Effector CD8-positive, alpha-beta T cell (primary cell): ENCODE data around the gene CTNND2.

ENCODE experiments used
- DNase-seq: peaks from one replicate; lab custom pipeline; 2025; lab: John Stamatoyannopoulos, UW
- total RNA-seq, 4 experiments: gene quantifications; one replicate each; lab custom pipeline; 2026; lab: John Stamatoyannopoulos, UW

The CTNND2 gene, protein sequence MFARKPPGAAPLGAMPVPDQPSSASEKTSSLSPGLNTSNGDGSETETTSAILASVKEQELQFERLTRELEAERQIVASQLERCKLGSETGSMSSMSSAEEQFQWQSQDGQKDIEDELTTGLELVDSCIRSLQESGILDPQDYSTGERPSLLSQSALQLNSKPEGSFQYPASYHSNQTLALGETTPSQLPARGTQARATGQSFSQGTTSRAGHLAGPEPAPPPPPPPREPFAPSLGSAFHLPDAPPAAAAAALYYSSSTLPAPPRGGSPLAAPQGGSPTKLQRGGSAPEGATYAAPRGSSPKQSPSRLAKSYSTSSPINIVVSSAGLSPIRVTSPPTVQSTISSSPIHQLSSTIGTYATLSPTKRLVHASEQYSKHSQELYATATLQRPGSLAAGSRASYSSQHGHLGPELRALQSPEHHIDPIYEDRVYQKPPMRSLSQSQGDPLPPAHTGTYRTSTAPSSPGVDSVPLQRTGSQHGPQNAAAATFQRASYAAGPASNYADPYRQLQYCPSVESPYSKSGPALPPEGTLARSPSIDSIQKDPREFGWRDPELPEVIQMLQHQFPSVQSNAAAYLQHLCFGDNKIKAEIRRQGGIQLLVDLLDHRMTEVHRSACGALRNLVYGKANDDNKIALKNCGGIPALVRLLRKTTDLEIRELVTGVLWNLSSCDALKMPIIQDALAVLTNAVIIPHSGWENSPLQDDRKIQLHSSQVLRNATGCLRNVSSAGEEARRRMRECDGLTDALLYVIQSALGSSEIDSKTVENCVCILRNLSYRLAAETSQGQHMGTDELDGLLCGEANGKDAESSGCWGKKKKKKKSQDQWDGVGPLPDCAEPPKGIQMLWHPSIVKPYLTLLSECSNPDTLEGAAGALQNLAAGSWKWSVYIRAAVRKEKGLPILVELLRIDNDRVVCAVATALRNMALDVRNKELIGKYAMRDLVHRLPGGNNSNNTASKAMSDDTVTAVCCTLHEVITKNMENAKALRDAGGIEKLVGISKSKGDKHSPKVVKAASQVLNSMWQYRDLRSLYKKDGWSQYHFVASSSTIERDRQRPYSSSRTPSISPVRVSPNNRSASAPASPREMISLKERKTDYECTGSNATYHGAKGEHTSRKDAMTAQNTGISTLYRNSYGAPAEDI (N-terminal part only)
- total RNA-seq: 0 to 0.72 (median 0.18) reads per million in 4 experiments

DNA sequence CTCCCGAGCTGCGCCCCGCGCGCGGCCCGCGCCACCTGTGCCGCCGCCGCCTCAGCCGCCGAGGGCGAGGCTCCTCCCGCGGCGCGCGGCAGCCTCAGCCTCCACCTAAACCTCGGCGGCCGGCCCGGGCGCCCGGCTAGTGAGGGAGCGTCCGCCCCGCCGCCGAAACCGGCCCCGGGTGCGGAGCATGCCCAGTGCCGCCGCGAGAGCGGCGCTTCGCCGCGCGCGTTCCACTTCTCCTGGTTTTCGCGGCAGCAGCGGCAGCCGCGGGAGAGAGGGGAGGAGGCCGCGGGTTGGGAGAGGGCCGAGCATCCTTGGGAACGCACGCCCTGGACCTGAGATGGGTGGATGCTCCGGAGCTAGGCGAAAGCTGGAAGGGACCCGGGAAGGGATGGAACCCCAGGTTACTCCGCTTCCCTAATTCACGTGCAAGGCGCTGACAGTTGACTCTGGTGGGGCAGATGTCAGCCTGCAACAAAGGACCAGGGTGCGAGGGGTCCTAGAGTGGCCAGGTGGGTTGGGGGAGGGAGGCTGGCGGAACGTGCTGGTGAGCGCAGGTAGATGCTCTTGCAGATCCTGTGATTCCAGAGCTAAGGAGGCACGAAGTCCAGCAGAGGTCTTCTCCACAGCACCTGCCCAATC lies at the start of gene CTNND2:
CTNND2 (minus strand) TSS at position 182 of the 642 bp plus-strand sequence. CDS start 593 bp downstream, outside the sequence.
- DNase-seq: no peak

DNA sequence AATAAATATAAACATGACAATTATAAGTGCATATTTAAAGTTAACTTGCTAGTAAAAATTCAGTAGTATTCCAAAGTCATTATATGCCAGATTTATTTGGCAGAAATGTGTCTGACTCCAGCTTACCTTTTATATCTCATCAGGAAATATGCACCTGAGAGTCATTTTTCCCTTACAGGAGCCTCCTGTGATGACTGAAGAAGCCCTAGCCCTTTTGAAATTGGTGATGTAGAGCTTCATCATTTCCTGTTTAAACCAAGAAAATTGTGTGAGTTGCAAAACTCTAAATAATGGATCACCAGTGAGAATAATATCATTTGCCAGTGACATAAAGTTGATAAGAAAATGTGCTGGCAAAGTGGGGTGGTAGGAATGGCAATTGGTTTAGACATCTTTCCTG lies 42.1 kb upstream of the CTNND2 start:
- no peak for DNase-seq

DNA sequence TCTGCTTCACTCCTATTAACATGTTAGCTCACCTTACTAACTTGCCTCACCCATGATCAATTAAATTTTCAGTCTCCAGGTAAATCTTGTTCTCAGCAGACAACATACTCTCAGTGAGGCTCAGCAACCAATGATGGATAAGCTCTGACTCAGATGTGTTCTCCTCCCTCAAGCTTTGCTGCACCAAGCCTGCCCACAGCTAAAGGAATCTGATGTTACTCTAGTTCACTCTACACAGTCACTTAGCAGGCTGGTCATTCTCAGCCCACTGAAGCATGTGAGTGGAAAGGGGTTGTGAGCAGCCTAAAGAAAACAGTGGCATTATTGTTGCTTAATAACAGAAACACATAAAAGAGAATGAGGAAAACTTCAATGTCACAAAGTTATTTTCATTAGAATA lies 37.3 kb upstream of the CTNND2 start:
- no peak for DNase-seq

DNA sequence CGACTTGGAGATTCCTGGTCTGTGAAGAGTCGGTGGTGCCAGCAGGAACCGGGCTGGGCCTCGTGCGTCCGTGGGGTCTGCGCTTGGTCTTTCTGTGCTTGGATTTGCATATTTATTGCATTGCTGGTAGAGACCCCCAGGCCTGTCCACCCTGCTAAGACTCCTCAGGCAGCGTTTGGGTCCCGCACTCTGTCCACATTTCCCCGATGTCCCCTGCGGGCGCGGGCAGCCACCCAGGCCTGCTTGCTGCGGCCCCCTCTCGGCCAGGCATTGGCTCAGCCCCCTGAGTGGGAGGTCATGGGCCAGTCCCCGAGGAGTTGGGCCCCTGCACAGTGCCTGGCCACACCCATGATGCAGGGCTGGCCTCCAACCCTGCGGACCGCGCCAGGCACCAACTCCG lies 27.4 kb upstream of the CTNND2 start:
- no peak for DNase-seq

DNA sequence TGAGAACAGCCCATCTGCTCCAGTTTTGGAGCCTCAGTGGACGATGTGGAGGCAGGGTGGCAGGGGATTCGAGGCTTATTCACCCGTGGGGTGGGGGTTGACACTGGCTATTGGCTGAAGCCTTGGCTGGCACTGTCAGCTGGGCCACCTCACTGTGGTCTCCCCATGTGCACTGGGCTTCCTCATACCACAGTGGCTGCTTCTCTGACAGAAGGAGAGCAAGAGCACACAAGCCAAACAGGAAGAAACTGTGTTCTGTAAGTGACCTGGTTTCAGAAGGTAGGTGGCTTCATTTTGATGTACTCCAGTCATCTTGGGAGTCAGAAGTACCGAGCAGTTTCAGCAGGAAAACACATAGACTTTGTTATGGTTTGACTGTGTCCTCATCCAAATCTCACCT lies 24.7 kb upstream of the CTNND2 start:
- DNase-seq: no peak

DNA sequence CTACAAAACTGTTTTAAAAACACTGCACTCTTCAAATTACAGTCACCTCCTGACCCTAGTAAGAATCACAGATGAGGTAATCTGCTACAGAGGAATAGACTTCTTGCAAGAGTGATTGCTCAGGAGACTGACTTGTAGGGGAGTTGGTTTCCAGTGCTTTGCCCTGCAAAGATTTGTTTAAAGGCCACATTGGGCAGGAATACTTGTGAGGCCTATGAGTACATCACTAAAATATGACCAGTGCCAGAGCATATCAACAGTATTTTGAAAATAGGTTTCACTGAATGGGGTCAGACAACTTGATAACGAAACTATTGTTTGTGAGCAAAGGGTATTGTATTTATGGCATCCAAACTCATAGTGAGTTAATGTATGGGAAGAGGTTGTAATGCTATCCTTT lies 21.5 kb upstream of the CTNND2 start:
- DNase-seq: no peak

DNA sequence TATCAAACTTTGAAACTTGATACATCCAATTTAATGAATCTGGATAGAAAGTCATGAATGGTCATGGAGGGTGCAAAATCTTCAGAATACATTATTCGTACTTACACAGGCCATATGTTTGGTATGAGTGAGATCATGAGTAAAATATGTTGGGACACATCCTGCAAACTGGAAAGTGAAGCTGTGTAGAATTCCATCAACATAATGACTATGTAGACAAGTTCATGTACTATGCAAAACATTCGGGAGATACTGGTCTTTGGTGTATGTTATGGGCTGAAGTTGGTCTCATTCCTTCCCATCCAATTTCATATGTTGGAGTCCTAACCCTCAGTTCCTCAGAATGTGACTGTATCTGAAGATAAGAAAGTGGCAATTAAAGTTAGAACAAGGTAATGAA lies 18.1 kb upstream of the CTNND2 start:
- no peak for DNase-seq

DNA sequence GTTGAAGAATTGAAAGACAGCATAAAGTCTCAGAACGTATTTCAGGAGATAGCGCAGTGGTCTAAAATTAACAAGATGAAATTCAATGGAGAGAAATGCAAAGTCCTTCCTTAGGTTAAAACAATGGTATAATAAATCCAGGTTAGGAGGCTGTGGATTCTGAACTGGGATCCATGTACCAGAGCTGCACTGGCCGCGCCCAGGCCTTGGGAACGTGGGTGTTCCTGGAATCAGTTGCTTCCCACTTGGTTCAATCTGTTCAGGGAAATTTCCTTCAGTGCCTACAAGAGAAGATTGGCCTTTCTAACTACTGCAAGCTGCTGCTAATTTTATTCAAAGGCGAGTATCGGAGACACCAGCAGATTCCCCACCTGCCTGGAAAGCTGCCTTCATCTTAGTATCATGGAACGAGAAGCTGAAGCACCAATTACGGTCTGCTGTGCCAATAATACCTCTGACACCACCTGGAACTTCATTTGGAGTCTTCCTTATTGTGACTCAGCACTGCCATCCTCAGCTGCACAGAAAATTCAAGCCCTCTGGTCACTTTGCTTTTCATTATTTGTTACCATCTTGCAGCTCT lies 14.3 kb upstream of the CTNND2 start:
- DNase-seq: no peak

DNA sequence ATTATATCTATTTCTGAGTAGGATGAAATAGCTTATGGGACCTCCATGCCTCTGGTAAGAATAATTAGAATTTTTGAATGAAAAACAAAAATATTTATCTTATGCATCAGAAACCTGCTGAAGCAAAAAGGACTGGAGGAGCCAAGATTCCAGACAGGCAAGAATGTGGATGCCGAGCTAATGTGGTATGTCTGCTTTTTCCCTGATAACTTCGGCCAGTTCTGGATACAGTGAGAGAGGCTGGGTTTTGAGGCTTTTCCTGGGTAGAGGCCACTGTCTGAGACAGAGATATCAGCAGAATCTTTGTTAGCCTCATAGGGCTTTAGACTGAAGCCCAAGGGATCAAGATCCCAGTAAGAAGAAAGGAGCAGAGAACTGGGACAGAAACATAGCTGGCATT lies 5.2 kb upstream of the CTNND2 start:
- no peak for DNase-seq

DNA sequence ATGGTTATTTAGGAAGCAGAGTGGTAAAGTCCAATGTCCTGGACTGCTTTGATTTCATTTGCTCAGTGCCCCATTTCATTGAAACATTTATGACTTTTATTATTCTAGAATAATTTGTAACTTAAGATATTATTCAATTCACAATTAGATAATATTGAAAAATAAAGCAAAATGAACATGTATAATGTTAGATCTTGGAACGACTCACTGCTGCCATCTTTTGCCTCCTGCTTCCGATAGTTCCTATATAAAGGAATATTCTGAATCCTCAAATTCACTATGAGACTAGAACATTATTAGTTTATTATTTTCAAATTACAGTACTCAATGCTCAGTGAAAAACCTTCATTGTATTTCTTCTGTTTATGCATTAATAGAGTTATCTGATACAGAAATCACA lies 2.3 kb upstream of the CTNND2 start:
- DNase-seq: no peak

DNA sequence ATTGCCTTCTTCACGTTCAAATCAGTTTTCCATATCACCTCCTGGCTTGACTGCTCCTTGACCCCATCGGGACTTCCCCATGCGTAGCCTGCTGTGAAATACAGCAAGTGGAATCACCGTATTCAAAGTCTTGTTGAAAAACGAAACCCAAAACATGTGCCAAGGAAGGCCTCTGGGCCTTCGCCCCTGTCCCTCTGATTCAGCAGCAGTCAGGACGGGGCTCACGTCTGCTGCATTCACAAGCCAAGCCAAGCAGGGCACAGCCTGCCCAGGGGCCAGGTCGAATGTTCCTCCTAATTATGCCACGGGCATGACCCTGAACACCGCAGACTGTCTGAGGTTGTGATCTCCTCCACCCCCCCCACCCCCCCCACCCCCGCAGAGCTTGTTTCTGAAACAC lies 960 bp upstream of the CTNND2 start:
- no peak for DNase-seq

DNA sequence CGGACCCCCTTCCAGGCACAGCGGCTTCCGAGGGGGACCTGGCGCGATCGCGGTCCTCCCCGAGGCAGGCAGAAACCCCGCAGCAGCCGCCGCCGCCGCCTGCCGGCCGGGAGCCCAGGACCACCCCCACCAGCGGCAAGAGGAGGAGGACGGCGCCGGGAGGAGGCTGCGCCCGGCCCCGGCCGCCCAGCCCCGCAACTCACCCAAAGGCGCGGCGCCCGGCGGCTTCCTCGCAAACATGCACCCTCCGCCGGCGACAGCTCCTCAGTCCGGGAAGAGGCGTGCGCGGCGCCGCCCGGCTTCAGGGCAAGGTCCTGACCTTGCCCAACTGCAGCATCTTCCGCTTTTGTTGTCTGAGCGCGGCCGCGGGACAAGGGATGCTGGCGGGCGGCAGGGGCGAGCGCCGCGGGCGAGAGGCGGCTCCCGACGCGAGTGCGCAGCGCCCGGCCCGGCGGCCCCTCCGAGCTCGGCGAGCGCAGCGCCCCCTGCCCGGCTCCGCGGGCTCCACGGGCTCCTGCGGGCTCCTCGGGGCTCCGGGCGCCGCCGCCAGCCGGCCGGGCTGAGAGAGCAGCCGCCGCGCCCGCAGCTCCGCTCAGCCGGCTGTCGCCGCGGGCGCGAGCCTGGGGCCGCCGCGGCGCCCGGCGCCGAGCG lies 507 bp downstream of the CTNND2 start:
- DNase-seq: no peak

DNA sequence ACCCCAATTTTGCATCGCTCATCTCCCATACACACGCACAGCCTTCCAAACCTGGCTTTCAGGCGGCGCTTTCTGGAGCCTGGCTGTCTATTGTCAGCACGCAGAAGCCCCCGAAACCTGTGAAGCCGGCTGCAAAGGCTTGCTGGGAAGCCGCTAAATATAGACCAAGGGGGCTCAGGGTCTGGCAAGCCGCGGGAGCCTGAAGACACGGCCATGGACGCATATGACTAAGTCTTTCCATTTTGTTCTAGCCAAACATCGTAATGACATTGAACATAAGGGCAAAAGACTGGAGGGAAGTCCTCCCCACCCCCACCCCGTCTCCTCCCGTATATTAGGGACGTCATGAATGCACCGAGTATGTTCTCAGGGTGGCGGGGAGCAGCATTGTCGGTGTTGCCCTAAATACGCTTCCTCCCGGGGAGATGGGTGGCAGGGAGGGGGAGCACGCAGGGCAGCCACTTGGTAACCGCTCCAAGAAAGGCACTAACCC lies 1.1 kb downstream of the CTNND2 start:
- no peak for DNase-seq

DNA sequence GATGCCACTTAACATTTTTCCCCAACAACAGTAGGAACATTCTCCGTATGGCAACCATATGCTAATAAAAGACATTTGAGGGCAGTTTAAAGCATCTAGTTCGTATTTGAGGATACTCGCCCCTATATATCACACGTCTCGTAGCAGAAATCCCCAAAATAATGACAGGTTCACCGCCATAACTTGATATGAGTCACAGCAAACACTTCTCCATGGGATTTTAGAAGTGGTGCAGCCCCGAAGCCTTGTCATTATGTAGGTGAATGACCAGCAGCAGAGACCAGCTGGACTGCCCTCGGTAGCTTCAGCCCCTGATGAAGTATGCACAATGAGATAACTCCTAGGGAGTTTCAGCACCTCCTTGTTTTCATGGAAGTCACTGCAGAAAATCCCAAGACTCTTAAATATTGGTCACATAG lies 2.0 kb downstream of the CTNND2 start:
- DNase-seq: no peak

DNA sequence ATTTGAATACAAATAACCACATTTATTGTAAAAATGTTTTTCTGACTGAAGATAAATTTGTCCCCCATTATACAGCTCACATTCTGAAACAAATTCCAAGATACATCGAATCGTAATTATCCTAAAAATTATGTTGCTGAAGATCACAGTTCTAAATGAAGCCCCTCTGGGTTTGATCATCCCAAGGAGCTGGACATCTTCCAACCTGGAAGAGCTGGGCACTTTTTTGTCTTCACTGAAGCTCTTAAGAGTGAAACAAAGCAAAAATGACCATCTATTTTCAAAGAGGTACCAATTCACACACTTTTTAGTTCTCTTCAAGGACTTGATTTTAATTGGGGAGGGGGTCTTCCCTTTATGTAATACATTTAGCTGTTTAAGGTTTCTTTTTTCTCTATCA lies 5.5 kb downstream of the CTNND2 start:
- no peak for DNase-seq

DNA sequence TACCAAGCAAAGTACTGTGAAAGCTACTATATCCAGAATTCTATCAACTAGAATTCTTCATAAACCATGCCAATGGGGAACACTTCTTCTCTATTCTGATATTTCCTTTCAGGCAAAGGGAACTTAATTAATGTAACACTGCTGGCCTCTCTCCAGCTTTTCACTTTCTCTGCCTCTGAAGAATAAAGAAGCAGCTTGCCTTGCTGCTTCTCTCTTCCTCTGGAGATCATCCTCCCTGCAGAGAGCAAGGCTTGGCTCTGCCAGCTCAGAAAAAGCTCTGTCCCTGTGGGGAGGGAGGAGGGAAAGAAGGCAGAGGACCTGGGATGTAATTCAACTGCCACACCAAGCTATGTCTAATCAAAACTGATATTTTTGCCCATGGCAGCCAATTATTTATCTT lies 6.5 kb downstream of the CTNND2 start:
- DNase-seq: no peak

DNA sequence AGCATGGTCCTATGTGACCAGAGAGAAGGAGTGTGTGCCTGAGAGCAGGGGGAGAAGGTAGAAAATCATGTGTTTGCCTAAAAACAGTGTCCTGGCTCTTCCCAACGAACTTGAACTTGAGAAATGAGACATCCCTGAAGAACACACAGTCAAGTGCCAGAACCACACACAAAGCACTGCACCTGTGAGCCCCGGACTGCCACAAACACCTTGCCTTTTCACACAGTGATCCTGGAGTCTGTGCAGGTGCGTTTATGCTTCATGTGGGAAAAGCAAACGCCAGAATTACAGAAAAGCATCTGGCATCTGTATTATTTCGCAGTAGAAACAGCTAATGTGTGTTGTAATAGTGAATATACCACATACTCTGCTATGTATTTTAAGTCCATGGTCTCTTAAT lies 9.3 kb downstream of the CTNND2 start:
- DNase-seq: no peak

DNA sequence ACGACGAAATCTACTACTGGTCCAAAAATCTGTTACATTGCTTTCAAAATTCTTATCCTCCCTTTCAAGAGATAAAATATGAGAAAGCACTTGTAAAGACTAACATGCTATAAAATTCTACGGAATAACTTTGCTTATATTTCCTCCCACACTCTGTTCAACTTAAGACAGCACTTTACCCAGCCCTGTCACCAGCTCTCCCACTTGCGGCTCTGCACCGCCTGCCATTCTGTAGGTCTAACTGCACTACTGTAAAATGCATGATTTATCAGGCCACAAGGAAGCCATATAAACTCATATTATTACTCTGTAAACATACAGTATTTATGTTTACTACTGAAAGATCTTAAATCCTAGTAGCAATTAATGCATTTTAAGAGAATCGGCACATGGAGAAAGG lies 11.4 kb downstream of the CTNND2 start:
- no peak for DNase-seq

DNA sequence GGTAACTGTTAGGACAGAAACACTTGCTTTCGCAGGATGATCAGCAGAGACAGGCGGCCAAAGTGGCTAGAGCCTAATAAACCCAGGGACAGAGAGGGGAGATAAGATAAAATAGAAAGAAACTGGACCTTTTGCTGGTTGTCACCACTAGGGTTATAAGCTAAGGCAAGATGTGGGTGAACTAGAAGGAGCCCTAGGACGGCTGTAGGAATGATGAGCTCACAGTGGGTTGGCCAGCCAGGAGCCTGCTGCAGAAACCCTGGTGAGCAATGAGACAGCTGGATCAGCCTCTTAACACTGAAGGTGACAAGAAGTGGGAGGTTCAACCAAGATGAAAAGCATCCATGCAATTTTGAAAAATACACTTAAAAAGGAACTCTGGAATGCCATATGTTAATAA lies 13.5 kb downstream of the CTNND2 start:
- no peak for DNase-seq

DNA sequence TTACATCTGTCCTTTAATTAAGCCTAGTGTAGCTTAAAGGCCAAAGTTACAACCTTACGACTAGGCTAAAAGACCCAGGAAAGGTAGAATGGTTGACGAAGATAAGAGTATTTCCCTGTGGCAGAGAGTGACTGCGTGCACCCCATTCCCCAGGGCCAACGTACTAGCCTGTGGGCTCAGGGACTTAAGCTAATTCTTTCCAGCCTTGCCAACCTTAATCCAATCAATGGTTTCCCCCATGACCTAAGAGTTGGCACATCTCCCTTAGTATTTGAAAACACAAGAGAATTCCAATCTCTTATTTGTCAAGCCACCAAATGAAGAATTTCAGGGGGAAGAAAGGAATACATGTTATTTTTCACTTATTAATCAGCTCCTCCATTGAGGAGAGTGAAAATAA lies 16.0 kb downstream of the CTNND2 start:
- no peak for DNase-seq

DNA sequence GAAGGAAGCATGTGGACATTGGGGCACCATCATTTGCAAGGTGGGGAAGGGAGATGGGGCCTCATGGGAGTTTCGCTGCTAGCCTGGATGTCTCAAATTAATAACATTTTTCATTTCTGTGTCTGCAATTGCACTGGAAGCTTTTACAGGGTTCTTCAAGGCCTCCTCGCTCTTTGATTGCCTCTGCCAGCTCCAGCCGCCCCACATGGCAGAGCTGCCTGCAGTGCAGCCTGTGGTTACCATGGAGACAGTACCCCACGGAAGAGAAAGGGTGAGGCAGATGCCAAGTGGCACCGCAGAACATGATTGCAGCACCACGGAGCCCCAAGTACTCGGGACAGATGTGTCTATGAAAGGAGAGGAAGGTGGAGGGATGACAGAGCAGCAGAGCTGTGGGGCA lies 25.4 kb downstream of the CTNND2 start:
- no peak for DNase-seq
